H1 (cell line): Measurements from ENCODE around the gene MCUB. TPM values are rescaled to one million over a fixed set of nuclear protein-coding genes. Genes with fewer than 3 reads are reported as not detected.

ENCODE experiments used
- CTCF ChIA-PET: fragments of 300-600 bp; sonication (Branson Sonifier 250); formaldehyde crosslinking; loops from one replicate; lab custom pipeline; 2021; ENCODE audit not compliant: partially characterized antibody; lab: Charles Lee
- POLR2A ChIA-PET: fragments of 300-600 bp; sonication (Branson Sonifier 250); formaldehyde crosslinking; loops from one replicate; lab custom pipeline; 2021; ENCODE audit warnings: inconsistent platforms; ENCODE audit not compliant: partially characterized antibody; lab: Charles Lee
- DNase-seq, 2 experiments: peaks; one replicate each; pipeline versions ENCODE4 v3.0.0 to v3.0.0-alpha.2; 2010 to 2022; ENCODE audit warnings: low spot score in 2 of 2, low read depth in 1 of 2, mixed read lengths in 1 of 2
- FAIRE-seq: peaks from 2 replicates; lab custom pipeline; 2011; peaks lifted over from hg19 to GRCh38; lab: Jason Lieb, UNC
- H2AFZ ChIP-seq: 2 replicates; pipeline ENCODE4 v1.8.1; 2012; ENCODE audit warnings: low read length, inconsistent platforms
- H2AK5ac ChIP-seq: 2 replicates; pipeline ENCODE4 v1.6.1; 2013; ENCODE audit warnings: low read depth, low read length
- H2BK120ac ChIP-seq: replicated peaks from 2 replicates; pipeline ENCODE3; 2013; ENCODE audit warnings: low read depth, low read length, inconsistent platforms
- H2BK12ac ChIP-seq: 2 replicates; pipeline ENCODE4 v1.6.1; 2013; ENCODE audit warnings: low read depth, low read length
- H2BK15ac ChIP-seq: 2 replicates; pipeline ENCODE4 v1.6.1; 2013; ENCODE audit warnings: low read length
- H2BK20ac ChIP-seq: 2 replicates; pipeline ENCODE4 v1.6.1; 2013; ENCODE audit warnings: low read length
- H2BK5ac ChIP-seq: 2 replicates; pipeline ENCODE4 v1.6.1; 2013; ENCODE audit warnings: low read depth, low read length
- H3K14ac ChIP-seq: 2 replicates; pipeline ENCODE4 v1.6.1; 2013; ENCODE audit warnings: inconsistent platforms; ENCODE audit not compliant: insufficient read length
- H3K18ac ChIP-seq: 2 replicates; pipeline ENCODE4 v1.6.1; 2013; ENCODE audit warnings: low read length; ENCODE audit errors: extremely low read depth
- H3K23ac ChIP-seq: 2 replicates; pipeline ENCODE4 v1.6.1; 2013; ENCODE audit warnings: inconsistent platforms; ENCODE audit not compliant: insufficient read length
- H3K23me2 ChIP-seq: 2 replicates; pipeline ENCODE4 v1.6.1; 2013; ENCODE audit warnings: low read depth, low read length
- H3K27ac ChIP-seq: 2 replicates; pipeline ENCODE4 v1.6.1; 2011; ENCODE audit warnings: low read depth, low read length, inconsistent platforms
- H3K27me3 ChIP-seq, 4 experiments: replicated peaks in 1 of 4; 1 replicate in 1 of 4; 2 replicates in 3 of 4; pipeline versions ENCODE4 v1.6.1 to v1.8.1; 2011 to 2013; ENCODE audit warnings: low read length in 3 of 4, mild to moderate bottlenecking in 3 of 4, inconsistent platforms in 2 of 4, mixed read lengths in 2 of 4, moderate library complexity in 1 of 4; ENCODE audit not compliant: control insufficient read depth in 3 of 4, insufficient read depth in 3 of 4; ENCODE audit errors: extremely low read depth in 1 of 4
- H3K36me3 ChIP-seq, 4 experiments: 2 replicates each; pipeline versions ENCODE4 v1.6.1 to v1.8.1; 2011 to 2013; ENCODE audit warnings: mild to moderate bottlenecking in 4 of 4, low read length in 3 of 4, moderate library complexity in 2 of 4, control low read depth in 1 of 4, inconsistent platforms in 1 of 4; ENCODE audit not compliant: insufficient read depth in 4 of 4, control insufficient read depth in 2 of 4
- H3K4ac ChIP-seq: replicated peaks from 2 replicates; pipeline ENCODE3; 2013; ENCODE audit warnings: low read length, low read depth, mixed read lengths, inconsistent platforms; ENCODE audit not compliant: insufficient read length
- H3K4me1 ChIP-seq, 4 experiments: replicated peaks in 1 of 4; 1 replicate in 1 of 4; 2 replicates in 3 of 4; pipeline versions ENCODE4 v1.6.1 to v1.8.1; 2011 to 2013; ENCODE audit warnings: low read length in 3 of 4, inconsistent platforms in 2 of 4, mixed read lengths in 1 of 4; ENCODE audit not compliant: insufficient read depth in 4 of 4, control insufficient read depth in 3 of 4
- H3K4me2 ChIP-seq, 2 experiments: 2 replicates each; pipeline versions ENCODE4 v1.6.1 to v1.8.1; 2011 to 2013; ENCODE audit warnings: low read depth in 2 of 2, low read length in 2 of 2, control low read depth in 1 of 2, inconsistent platforms in 1 of 2, mild to moderate bottlenecking in 1 of 2; ENCODE audit not compliant: insufficient read depth in 1 of 2
- H3K4me3 ChIP-seq, 4 experiments: fragments of 200-600, 300-600 bp in 1 of 4; sonication (generic), shearing (Covaris generic), sonication (Bioruptor Twin) in 1 of 4; 2 replicates each; pipeline versions ENCODE4 v1.5.1 to v1.8.1; 2011 to 2016; ENCODE audit warnings: low read length in 4 of 4, low read depth in 3 of 4, control low read depth in 2 of 4, inconsistent platforms in 2 of 4, mild to moderate bottlenecking in 2 of 4, mixed read lengths in 1 of 4, moderate library complexity in 1 of 4; ENCODE audit not compliant: insufficient read depth in 2 of 4; ENCODE audit errors: extremely low read depth in 1 of 4
- H3K56ac ChIP-seq: replicated peaks from 2 replicates; pipeline ENCODE3; 2013; ENCODE audit warnings: low read depth, mild to moderate bottlenecking, mixed read lengths, low read length, inconsistent platforms; ENCODE audit not compliant: insufficient read length
- H3K79me1 ChIP-seq: 2 replicates; pipeline ENCODE4 v1.6.1; 2013; ENCODE audit warnings: low read depth, low read length, control low read depth
- H3K79me2 ChIP-seq, 2 experiments: 2 replicates each; pipeline versions ENCODE4 v1.6.1 to v1.8.1; 2012 to 2013; ENCODE audit warnings: low read length in 2 of 2, mild to moderate bottlenecking in 2 of 2, inconsistent platforms in 1 of 2; ENCODE audit not compliant: insufficient read depth in 2 of 2, control insufficient read depth in 1 of 2
- H3K9ac ChIP-seq, 4 experiments: replicated peaks in 1 of 4; 1 replicate in 1 of 4; 2 replicates in 3 of 4; pipeline versions ENCODE4 v1.6.1 to v1.8.1; 2011 to 2013; ENCODE audit warnings: low read depth in 3 of 4, low read length in 3 of 4, control low read depth in 2 of 4, mild to moderate bottlenecking in 2 of 4, moderate library complexity in 2 of 4, inconsistent platforms in 1 of 4; ENCODE audit errors: extremely low read depth in 1 of 4
- H3K9me3 ChIP-seq, 2 experiments: 2 replicates each; pipeline versions ENCODE4 v1.6.1 to v1.8.1; 2012 to 2013; ENCODE audit warnings: mild to moderate bottlenecking in 2 of 2, moderate library complexity in 2 of 2, control low read depth in 1 of 2, inconsistent platforms in 1 of 2, low read depth in 1 of 2, low read length in 1 of 2, mixed read lengths in 1 of 2; ENCODE audit not compliant: insufficient read depth in 2 of 2
- H4K20me1 ChIP-seq, 2 experiments: replicated peaks in 1 of 2; 2 replicates each; pipeline versions ENCODE3 to v1.8.1; 2011 to 2013; ENCODE audit warnings: inconsistent platforms in 2 of 2, low read length in 2 of 2, mild to moderate bottlenecking in 1 of 2; ENCODE audit not compliant: insufficient read depth in 2 of 2, control insufficient read depth in 1 of 2
- H4K5ac ChIP-seq: 2 replicates; pipeline ENCODE4 v1.6.1; 2013; ENCODE audit warnings: low read length, low read depth, mixed read lengths, inconsistent platforms; ENCODE audit not compliant: insufficient read length
- H4K8ac ChIP-seq: 2 replicates; pipeline ENCODE4 v1.8.0; 2013; ENCODE audit warnings: mild to moderate bottlenecking, moderate library complexity, low read length, inconsistent platforms; ENCODE audit not compliant: insufficient read depth; ENCODE audit errors: extremely low read depth
- H4K91ac ChIP-seq: replicated peaks from 2 replicates; pipeline ENCODE3; 2013; ENCODE audit warnings: low read length, mixed read lengths, inconsistent platforms; ENCODE audit not compliant: insufficient read length
- BCL11A ChIP-seq, 2 experiments: IDR thresholded peaks; one replicate each; pipeline ENCODE4 v1.6.1; 2011; ENCODE audit warnings: low read depth in 2 of 2, low read length in 2 of 2, mild to moderate bottlenecking in 2 of 2
- CBX5 ChIP-seq: fragments of 300-800, 300-1000 bp; sonication (generic); IDR thresholded peaks from 2 replicates; pipeline ENCODE4 v1.7.1; 2016; ENCODE audit warnings: antibody characterized with exemption, low read length, low read depth
- EGR1 ChIP-seq: IDR thresholded peaks from 2 replicates; pipeline ENCODE4 v1.6.1; 2011; ENCODE audit warnings: low read depth, low read length, borderline replicate concordance
- KDM1A ChIP-seq: fragments of 200-600, 300-600 bp; sonication (generic); IDR thresholded peaks from 2 replicates; pipeline ENCODE4 v1.7.1; 2016; ENCODE audit warnings: mild to moderate bottlenecking, low read length, borderline replicate concordance
- NANOG ChIP-seq: IDR thresholded peaks from 2 replicates; pipeline ENCODE4 v1.6.1; 2011; ENCODE audit warnings: low read length, low read depth, mild to moderate bottlenecking, inconsistent platforms; ENCODE audit not compliant: insufficient read depth, poor library complexity, severe bottlenecking
- PHF8 ChIP-seq: fragments of 200-600 bp; sonication (generic); conservative IDR thresholded peaks from 2 replicates; pipeline ENCODE4 v1.7.1; 2012; ENCODE audit warnings: low read depth, mild to moderate bottlenecking, inconsistent platforms, low read length, moderate library complexity
- SIN3A ChIP-seq, 2 experiments: IDR thresholded peaks in 1 of 2; conservative IDR thresholded peaks in 1 of 2; 2 replicates each; pipeline ENCODE4 v1.6.1; 2011 to 2012; ENCODE audit warnings: low read length in 2 of 2, improper control_type of control experiment in 1 of 2, low read depth in 1 of 2, mild to moderate bottlenecking in 1 of 2
- SIRT6 ChIP-seq: IDR thresholded peaks from one replicate; pipeline ENCODE4 v1.7.1; 2012; ENCODE audit warnings: low read length, inconsistent platforms
- YY1 ChIP-seq: IDR thresholded peaks from 2 replicates; pipeline ENCODE4 v1.6.1; 2011; ENCODE audit warnings: low read depth, mild to moderate bottlenecking, low read length
- WGBS, 2 experiments: shearing (Covaris generic) in 1 of 2; methylation state at CpG; one replicate each; pipeline versions ENCODE4 v1.1.6 to v1.1.7; 2013 to 2015; ENCODE audit warnings: low lambda C conversion rate in 2 of 2, mixed read lengths in 2 of 2, inconsistent platforms in 1 of 2, low coverage in 1 of 2, missing lambda C conversion rate in 1 of 2; ENCODE audit not compliant: insufficient replicate concordance in 2 of 2, insufficient coverage in 1 of 2, insufficient read length in 1 of 2; ENCODE audit errors: extremely low coverage in 1 of 2, missing lambda C conversion rate in 1 of 2; 5-methylcytosine and 5-hydroxymethylcytosine counted together
- polyA plus RNA-seq, 7 experiments: library from polyadenylated mRNA; depleted of rRNA in 3 of 7; stranded (reverse) in 5 of 7; unstranded in 2 of 7; fragments of >200 nt in 5 of 7; fragments of 200-250 nt in 2 of 7; gene quantifications; 1 replicate in 5 of 7; 2 replicates in 1 of 7; 4 replicates in 1 of 7; pipeline versions ENCODE4 v1.2.1 to v1.2.3, GENCODE V29; 2011 to 2013; ENCODE audit warnings: missing spikeins in 2 of 7, mixed read lengths in 2 of 7
- total RNA-seq: library from RNA; stranded (reverse); fragmentation: NEBNext Ultra II Directional; extraction: Animal tissue kit (Norgen Biotek cat#: 25700); gene quantifications from 2 replicates; pipeline ENCODE4 v1.2.1, GENCODE V29; 2021

MCUB gene
- total and polyA plus RNA-seq, 2 of the 8 experiments (the other 6 are each of a cell fraction or from before 2014, with no cell fraction given) = 15.2 to 19.4 TPM

DNA sequence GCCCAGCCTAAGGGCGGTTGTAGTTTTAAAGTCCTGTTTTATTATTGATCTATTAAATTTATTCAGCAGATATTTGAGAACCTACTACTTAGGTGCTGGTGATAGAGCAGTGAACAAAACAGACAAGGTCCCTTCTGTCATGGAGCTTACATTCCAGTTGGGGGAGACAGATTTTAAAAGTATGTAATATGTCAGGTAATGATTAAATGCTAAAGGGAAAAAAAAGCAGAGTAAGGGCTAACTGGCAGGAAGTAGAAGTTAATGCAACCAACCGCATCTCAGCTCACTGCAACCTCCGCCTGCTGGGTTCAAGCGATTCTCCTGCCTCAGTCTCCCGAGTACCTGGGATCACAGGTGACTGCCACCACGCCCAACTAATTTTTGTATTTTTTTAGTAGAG, 7.8 kb upstream of the MCUB start:
- Histone ChIP-seq H3K18ac (no peak overlapping the region), H3K79me2 (no peaks in the 10 kb centered on the region), H2AK5ac (no peak overlapping the region), H3K56ac (no peak overlapping the region), H4K8ac (no peak overlapping the region), H3K36me3 (no peaks in the 10 kb centered on the region; a peak in 1 of 8 replicates), H3K23me2 (no peaks in the 10 kb centered on the region), H2BK120ac (no peak overlapping the region), H3K4me1 (no peaks in the 10 kb centered on the region), H2BK5ac (no peak overlapping the region), H3K79me1 (no peaks in the 10 kb centered on the region), H3K9me3 (peaks cover 0 to 2% of the 10 kb centered on the region in 2 experiments; a peak in 1 of 4 replicates), H2BK15ac (no peak overlapping the region), H3K9ac (no peak overlapping the region), H3K14ac (no peak overlapping the region), H4K91ac (no peak overlapping the region), H4K20me1 (no peaks in the 10 kb centered on the region), H3K27ac (no peak overlapping the region), H3K23ac (no peak overlapping the region), H4K5ac (no peak overlapping the region), H3K27me3 (no peaks in the 10 kb centered on the region), H3K4me3 (no peak overlapping the region), H2AFZ (no peak overlapping the region), H2BK12ac (no peak overlapping the region), H3K4ac (no peak overlapping the region), H3K4me2 (no peak overlapping the region), H2BK20ac (no peak overlapping the region)
- FAIRE-seq (no peak), DNase-seq (no peak)
- CTCF ChIA-PET = interaction anchor here (1.3 kb wide), 1 partner anchor 10 kb away, joined by 3 read pairs; no protein-coding TSS in a partner anchor
- POLR2A ChIA-PET = interaction anchor here (1.2 kb wide), 1 partner anchor 10 kb away, joined by 3 read pairs; no protein-coding TSS in a partner anchor
- no peak for TF ChIP-seq YY1
- TF ChIP-seq PHF8 = no peak
- no peak for TF ChIP-seq CBX5
- no peak for TF ChIP-seq KDM1A
- no peak for TF ChIP-seq NANOG
- TF ChIP-seq EGR1 = no peak
- no peak for TF ChIP-seq SIRT6
- no peak for TF ChIP-seq BCL11A (IDR thresholded peaks at IDR 0.05; ENCODE audit: low read depth in 2 of 2, low read length in 2 of 2)
- no peak for TF ChIP-seq SIN3A (conservative IDR thresholded peaks at IDR 0.05 in 1 of 2, IDR thresholded peaks at IDR 0.05 in 1 of 2; ENCODE audit: low read depth in 1 of 2, low read length in 2 of 2)
- 96% methylated on average over 6 of the region's 6 CpGs; no CpG with 5 or more reads in 1 of the 2 experiments for WGBS, 2 experiments
